Peyer's patch (tissue), 4 donors: ENCODE measurements around the gene DGKI. TPM values are rescaled to one million over a fixed set of nuclear protein-coding genes. Genes with fewer than 3 reads are reported as not detected.

ENCODE experiments used
- DNase-seq, 3 donors: peaks; one replicate each; pipeline ENCODE4 v3.0.0-alpha.2; 2017 to 2019
- H3K27ac ChIP-seq, 4 donors: fragments of 200-600 bp; sonication (generic); one replicate each; pipeline ENCODE4 v1.5.1; 2016 to 2019
- H3K27me3 ChIP-seq, 2 donors: fragments of 200-600 bp; sonication (generic); one replicate each; pipeline ENCODE4 v1.5.1; 2019
- H3K36me3 ChIP-seq, 3 donors: fragments of 200-600 bp; sonication (generic); one replicate each; pipeline ENCODE4 v1.5.1; 2016 to 2019
- H3K4me1 ChIP-seq, 4 donors: fragments of 200-600 bp; sonication (generic); one replicate each; pipeline ENCODE4 v1.5.1; 2016 to 2019
- H3K4me3 ChIP-seq, 4 donors: fragments of 200-600 bp; sonication (generic); 1 replicate in 3 of 4; 2 replicates in 1 of 4; pipeline ENCODE4 v1.5.1; 2016 to 2019; ENCODE audit warnings: mild to moderate bottlenecking in 1 of 4
- H3K9me3 ChIP-seq, 4 donors: fragments of 200-600 bp; sonication (generic); one replicate each; pipeline ENCODE4 v1.5.1; 2016 to 2019; ENCODE audit warnings: mild to moderate bottlenecking in 1 of 4
- POLR2A ChIP-seq, 2 donors: fragments of 450-650 bp; IDR thresholded peaks; one replicate each; pipeline ENCODE4 v1.5.1; 2017; ENCODE audit warnings: antibody characterized with exemption in 2 of 2, mild to moderate bottlenecking in 2 of 2, moderate library complexity in 2 of 2
- total RNA-seq, 4 donors: library from RNA; depleted of rRNA; stranded (reverse); fragments of >200 nt; gene quantifications; one replicate each; pipeline ENCODE4 v1.1.0, GENCODE V29; 2016
- TF ChIP-seq, protein P1 (sequence below), 6 experiments: fragments of 450-650 bp in 4 of 6; fragments of 200-600 bp in 2 of 6; sonication (generic) in 1 of 6; IDR thresholded peaks; one replicate each; pipeline ENCODE4 v1.5.1; 2017 to 2019; ENCODE audit warnings: antibody characterized with exemption in 6 of 6, mild to moderate bottlenecking in 3 of 6, moderate library complexity in 1 of 6

DGKI gene
- under 1 TPM in 3 of 4 donors, not detected in 1; 0.19 to 0.40 (median 0.35) TPM for total RNA-seq

DNA sequence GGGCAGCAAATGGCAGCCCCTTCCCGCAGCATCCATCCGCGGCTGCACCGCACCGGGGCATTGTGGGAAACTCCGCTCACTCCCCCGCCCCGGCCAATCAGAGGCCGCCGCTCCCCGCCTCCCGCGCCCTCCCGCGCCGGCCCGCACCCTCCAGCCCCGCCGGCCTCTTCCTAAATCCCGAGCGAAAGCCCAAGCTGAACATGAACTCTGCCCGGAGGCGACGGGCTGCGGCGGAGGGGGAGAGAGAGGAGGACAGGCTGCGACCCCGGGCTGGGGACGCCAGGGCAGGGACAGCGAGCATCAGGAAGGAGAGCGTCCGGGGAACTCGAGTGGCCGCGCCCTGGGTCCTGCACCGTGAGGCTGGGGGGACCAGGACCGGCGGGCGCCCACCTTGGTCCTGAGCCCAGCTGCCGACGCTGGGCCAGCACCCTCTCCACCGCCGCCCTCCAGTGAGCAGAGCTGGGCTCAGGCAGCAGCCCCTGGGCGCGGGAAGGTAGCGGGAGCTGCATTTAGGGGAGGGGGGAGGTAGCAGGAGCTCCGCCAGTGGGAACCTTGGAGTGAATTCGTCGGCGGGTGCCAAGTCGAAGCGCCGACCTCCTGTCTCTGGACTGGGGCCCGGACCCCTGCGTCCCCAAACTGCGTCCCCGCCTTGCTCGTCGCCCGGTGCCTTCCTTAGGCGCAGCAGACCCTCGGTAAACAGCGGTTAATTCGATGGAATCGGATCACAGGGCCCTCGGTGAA is at the start of gene DGKI:
DGKI (minus strand) TSS at position 148 of the 741 bp plus-strand sequence.
- no peaks in the 10 kb centered on the region for H3K36me3 ChIP-seq
- H3K9me3 ChIP-seq: no peaks in the 10 kb centered on the region
- no peak for TF ChIP-seq POLR2A (IDR thresholded peaks at IDR 0.05)
- TF ChIP-seq, protein P1, sequence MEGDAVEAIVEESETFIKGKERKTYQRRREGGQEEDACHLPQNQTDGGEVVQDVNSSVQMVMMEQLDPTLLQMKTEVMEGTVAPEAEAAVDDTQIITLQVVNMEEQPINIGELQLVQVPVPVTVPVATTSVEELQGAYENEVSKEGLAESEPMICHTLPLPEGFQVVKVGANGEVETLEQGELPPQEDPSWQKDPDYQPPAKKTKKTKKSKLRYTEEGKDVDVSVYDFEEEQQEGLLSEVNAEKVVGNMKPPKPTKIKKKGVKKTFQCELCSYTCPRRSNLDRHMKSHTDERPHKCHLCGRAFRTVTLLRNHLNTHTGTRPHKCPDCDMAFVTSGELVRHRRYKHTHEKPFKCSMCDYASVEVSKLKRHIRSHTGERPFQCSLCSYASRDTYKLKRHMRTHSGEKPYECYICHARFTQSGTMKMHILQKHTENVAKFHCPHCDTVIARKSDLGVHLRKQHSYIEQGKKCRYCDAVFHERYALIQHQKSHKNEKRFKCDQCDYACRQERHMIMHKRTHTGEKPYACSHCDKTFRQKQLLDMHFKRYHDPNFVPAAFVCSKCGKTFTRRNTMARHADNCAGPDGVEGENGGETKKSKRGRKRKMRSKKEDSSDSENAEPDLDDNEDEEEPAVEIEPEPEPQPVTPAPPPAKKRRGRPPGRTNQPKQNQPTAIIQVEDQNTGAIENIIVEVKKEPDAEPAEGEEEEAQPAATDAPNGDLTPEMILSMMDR (IDR thresholded peaks at IDR 0.05): no peak
- peak within 1 kb of the TSS in 3 of 4 donors; percentile 15 to 42 (median 33) for H3K4me3 ChIP-seq
- DNase-seq: peak in 1 of 3 donors; percentile 50
- peaks cover 0 to 6% (median 2%) of the 10 kb centered on the region in 4 donors for H3K4me1 ChIP-seq
- H3K27ac ChIP-seq: no peak within 1 kb of the TSS
- H3K27me3 ChIP-seq: peaks cover 0 to 8% of the 10 kb centered on the region in 2 donors

DNA sequence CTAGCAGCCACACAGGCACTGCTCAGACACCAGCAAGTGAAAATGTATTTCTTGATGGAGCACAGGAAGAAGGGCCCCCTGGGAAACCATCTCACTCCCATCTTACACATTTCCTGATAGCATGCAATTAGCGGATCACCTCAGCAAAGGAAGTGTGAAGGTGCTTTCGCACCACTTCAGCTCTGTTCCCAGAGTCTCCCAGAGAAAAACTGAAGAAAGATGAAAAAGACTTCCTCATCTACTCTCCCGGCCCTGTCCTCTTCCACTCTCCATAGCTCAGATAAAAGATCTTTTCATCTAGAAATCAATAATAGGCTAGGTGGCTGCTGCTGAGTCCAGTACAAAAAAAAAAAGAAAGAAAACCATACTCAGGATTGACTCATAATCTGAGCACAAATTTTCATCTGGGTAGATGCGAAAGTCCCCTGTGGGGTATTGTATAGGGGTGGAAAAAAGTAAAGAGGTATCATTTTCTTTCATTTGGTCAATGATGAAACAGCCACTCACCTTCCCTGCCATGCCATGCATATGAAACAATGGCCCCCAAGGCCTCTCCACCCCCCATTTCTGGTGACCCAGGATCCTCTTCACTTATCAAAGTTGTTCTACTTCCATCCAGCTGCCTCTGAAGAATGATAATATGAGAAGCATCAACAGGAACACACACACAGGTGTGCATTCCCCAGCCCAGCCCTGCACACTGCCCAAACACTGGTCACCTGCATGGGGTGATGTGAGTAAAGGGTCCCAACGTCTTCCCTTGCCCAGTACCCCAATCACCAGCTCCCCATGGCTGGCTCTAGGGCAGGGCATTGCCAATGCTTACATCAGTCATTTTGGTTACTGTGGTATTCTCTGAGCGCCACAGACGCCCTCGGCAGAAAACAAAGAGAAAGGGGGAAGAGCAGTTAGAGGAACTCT is 48.8 kb upstream of the DGKI start:
- Histone ChIP-seq H3K27me3 (no peaks in the 10 kb centered on the region), H3K36me3 (peaks cover 0 to 70% (median 0%) of the 10 kb centered on the region in 3 donors), H3K27ac (no peak overlapping the region), H3K4me3 (no peak overlapping the region), H3K9me3 (no peaks in the 10 kb centered on the region), H3K4me1 (peaks cover 0 to 5% (median 1%) of the 10 kb centered on the region in 4 donors)
- no peak for DNase-seq
- no peak for TF ChIP-seq POLR2A (IDR thresholded peaks at IDR 0.05)
- TF ChIP-seq, protein P1 (IDR thresholded peaks at IDR 0.05): no peak

DNA sequence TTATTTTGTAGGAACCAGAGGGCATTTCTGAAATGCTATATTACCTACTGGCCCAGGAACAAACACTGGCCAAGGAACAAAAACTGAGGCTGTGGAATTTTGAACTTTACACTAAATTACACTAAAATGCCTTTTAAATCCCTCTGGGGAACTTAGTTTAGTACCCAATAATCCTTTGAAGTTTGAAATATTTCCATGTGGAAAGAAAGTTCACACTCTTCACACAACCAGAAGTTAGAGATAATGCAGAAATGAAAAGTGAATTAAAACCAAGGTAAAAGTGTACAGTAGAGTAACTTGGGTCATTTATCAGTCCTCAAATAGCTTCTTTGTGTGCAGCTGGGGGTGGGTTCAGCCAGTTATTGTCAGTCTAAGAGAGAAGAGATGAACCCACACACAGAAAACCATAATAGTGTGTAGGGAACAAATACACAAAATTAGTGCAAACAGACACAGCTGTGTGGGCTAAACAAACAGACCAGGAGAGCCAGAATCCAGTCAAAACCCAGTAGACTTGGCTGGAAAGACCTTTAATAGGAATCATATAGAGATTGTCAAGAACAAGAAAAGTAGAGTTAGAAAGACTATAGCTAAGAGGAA is 46.5 kb upstream of the DGKI start:
- TF ChIP-seq, protein P1 (IDR thresholded peaks at IDR 0.05): no peak
- TF ChIP-seq POLR2A (IDR thresholded peaks at IDR 0.05): no peak
- H3K27ac ChIP-seq: no peak overlapping the region
- DNase-seq: no peak
- no peaks in the 10 kb centered on the region for H3K27me3 ChIP-seq
- peaks cover 0 to 60% (median 0%) of the 10 kb centered on the region in 3 donors for H3K36me3 ChIP-seq
- no peak overlapping the region for H3K4me3 ChIP-seq
- H3K4me1 ChIP-seq: no peaks in the 10 kb centered on the region
- H3K9me3 ChIP-seq: no peaks in the 10 kb centered on the region

DNA sequence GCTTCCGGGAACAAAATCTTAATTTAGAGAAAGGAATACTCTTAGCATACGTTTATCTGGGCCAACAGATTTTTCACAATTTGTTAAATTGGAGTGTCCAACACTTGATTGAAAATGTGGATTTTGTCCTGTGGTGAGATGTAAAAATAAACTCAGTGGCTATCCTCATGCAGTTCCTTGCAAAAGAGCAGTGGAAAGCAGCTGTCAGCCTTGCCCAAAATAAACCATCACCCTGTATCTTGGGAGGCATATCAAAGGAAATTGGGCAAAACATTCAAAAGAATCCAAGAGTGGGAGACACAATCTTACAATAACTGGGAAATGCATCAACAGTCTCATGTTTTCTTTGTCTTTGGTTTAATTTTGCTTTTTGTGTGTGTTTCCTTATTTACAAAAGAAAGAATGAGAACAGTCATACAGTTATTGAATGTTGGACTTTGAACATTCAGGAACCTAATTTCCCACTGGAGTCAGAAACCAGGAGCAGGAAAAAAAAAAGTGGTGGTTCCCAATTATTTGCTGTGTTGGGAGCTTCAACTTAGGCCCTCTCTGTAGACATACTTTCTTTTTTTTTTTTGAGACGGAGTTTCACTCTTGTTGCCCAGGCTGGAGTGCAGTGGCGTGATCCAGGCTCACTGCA is 44.4 kb upstream of the DGKI start:
- no peak for DNase-seq
- H3K4me1 ChIP-seq: no peaks in the 10 kb centered on the region
- TF ChIP-seq, protein P1 (IDR thresholded peaks at IDR 0.05): no peak
- TF ChIP-seq POLR2A (IDR thresholded peaks at IDR 0.05): no peak
- H3K27ac ChIP-seq: no peak overlapping the region
- H3K9me3 ChIP-seq: no peaks in the 10 kb centered on the region
- H3K4me3 ChIP-seq: no peak overlapping the region
- no peaks in the 10 kb centered on the region for H3K27me3 ChIP-seq
- H3K36me3 ChIP-seq: peaks cover 0 to 51% (median 0%) of the 10 kb centered on the region in 3 donors

DNA sequence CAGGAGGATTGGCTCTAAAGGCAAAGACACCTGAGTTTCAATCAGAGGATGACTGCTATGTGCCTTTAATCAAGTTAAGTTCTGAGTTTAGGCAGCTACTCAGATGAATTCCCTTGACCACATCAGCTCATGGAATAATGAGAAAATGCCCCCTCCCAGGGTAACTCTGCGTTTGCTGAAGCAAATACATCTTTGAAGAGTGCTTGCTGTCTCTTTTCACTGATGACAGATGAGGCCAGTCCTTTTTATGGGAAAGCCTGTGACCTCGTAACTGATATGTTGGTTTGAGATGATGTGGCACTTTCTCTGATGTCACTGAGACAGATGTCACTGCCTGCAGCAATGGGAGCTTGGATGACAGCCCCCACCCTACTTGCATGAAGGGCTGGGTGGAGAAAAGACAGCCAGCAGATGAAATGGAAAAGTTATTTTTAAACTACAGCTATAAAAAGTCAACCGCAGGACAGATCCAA is 43.7 kb upstream of the DGKI start:
- no peak for DNase-seq
- peaks cover 0 to 50% (median 0%) of the 10 kb centered on the region in 3 donors for H3K36me3 ChIP-seq
- TF ChIP-seq, protein P1 (IDR thresholded peaks at IDR 0.05): no peak

More for the DNA sequence above, 43.7 kb upstream of the DGKI start:
- Histone ChIP-seq H3K4me3 (no peak overlapping the region), H3K27me3 (no peaks in the 10 kb centered on the region), H3K27ac (no peak overlapping the region), H3K4me1 (no peaks in the 10 kb centered on the region), H3K9me3 (no peaks in the 10 kb centered on the region)
